ENCODE results near the gene ARRDC4. TPM values are rescaled to one million over a fixed set of nuclear protein-coding genes. Genes with fewer than 3 reads are reported as not detected.
"Not testable (repeated sequence)": the region's sequence is repeated elsewhere in the genome, so short reads cannot be mapped to it uniquely, and the experiment has no call there.

Gene ARRDC4
- total RNA-seq, 1 donor from 2014 or later: 5.1 TPM

- no peak for DNase-seq (ENCODE audit: low spot score)
- no peak for ATAC-seq
Observed at GRCh38 chr15:97966246-97966645, 5.7 kb downstream of the ARRDC4 start.

DNA sequence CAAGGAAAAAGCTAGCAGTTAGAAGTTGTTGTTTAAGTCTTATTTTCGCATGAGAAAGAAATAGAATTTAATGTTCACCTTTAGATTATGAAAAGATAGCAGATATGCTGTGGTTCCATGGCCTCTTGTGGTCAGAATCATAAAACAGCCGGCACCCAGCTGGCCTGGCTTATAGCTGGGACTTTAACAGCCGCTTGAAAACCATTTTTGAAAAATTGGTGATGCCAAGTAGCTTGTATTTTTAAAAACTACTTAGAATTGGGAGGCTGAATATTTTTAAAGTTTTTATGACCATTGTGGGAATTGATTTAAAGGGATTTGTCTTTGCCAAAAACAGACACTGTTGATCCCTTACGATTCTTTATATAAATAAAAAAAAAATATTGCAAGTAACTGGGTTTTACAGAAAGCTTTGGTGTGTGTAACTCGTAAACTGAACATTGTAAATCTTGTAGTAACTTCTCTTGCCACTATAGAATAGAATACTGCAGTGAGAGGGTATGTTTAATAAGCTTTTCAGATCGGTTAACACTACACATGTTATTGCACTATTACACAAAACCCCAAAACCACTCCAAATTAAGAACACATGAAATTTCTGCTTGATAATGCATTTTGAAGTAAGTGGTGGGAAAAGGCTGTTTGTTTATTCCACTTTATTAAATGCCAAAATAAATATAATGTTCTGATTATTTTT, 6.6 kb downstream of the ARRDC4 start:
- no peak for ATAC-seq
- no peak for DNase-seq (ENCODE audit: low spot score)

DNA sequence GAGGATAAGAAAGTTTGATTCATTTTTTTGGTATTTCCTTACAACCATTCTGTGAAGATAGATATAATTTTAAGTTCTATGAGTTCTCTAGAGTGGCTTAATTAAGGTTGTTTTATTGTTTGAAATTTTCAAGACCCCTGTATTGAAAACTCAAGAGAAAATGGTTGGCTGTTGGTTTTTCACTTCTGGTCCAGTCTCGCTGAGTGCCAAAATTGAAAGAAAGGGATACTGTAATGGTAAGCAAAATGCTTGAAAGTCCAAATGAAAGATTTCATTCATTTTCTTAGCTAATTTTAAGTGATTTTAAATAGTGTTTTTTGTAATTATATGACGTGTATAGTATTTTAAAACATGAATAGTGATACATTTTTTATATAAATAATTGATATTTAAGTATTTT, 7.4 kb downstream of the ARRDC4 start:
- DNase-seq (ENCODE audit: low spot score) (no peak), ATAC-seq (no peak)

GRCh38 chr15:97968380-97968779, 7.9 kb downstream of the ARRDC4 start:
- ATAC-seq (no peak), DNase-seq (ENCODE audit: low spot score) (no peak)

GRCh38 chr15:97972366-97972765, 11.9 kb downstream of the ARRDC4 start:
- no peak for ATAC-seq
- DNase-seq (ENCODE audit: low spot score): no peak

DNA sequence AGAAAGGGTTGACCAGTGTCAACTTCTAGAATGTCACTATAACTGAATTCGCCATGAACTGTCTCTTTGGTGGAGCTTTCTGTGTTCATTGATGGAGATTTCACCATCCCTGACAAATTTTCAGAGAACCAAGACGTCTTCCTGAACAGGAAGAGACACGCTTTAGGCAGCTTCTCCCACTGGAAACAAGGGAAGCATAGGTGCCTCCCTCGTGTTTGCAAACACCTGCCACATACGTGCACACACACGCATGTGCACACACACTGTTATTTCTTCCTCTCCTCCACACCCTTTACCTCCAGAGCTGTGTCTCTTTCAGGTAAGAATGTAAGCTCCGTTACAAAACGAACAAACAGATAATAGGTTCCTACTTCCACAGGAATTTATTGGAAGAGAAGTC, 15.6 kb downstream of the ARRDC4 start:
- ATAC-seq: no peak

GRCh38 chr15:97976766-97977503, 16.4 kb downstream of the ARRDC4 start:
- no peak for ATAC-seq
- DNase-seq (ENCODE audit: low spot score): no peak

More for the DNA sequence above, 15.6 kb downstream of the ARRDC4 start:
- DNase-seq (ENCODE audit: low spot score): no peak

GRCh38 chr15:97977734-97978133, 17.2 kb downstream of the ARRDC4 start:
- DNase-seq (ENCODE audit: low spot score) (no peak), ATAC-seq (peak; percentile 6)

GRCh38 chr15:97978401-97979139, 18.1 kb downstream of the ARRDC4 start:
- DNase-seq (ENCODE audit: low spot score) (peak; percentile 89), ATAC-seq (peak; percentile 91)

DNA sequence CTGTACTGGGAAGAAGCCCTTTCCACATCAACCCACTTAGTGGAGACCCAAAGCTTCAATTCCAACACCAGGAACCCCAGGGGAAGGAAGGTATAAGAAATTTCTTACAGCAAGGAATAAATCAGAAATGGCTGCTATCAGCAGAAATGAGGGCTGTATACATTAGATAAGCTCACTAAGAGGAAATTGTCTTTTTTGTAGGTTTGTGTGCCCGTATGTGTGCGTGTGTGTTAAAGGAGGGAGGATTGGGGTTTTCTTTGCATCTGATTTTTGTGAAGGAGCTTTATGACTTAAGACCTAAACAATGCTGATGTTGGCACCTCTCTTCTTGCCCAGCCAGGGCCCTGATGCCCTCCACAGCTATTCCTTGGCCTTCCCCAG, 18.6 kb downstream of the ARRDC4 start:
- DNase-seq (ENCODE audit: low spot score) (no peak), ATAC-seq (no peak)

- DNase-seq (ENCODE audit: low spot score) (no peak), ATAC-seq (no peak)
Observed at GRCh38 chr15:97981058-97981457, 20.6 kb downstream of the ARRDC4 start.

DNA sequence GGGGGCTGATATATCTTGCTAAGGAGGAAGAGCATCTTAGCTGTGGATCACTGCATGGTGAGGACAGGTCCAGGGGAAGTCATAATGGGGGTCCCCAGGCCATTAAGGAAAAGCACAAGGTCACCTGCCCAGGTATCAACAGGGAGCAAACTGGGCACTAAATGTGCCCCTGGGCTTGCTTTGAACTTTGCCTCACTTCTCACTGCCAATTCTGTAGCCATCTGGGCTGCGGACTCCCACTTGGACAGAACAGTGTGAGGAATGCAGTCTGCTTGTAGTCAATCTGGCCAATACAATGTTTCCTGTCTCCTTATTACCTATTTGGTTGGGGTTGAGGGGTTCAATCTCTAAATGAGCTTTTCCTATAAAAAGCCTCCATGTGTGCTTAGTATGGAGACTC, 21.3 kb downstream of the ARRDC4 start:
- DNase-seq (ENCODE audit: low spot score) (peak; percentile 74), ATAC-seq (peak; percentile 81)

DNA sequence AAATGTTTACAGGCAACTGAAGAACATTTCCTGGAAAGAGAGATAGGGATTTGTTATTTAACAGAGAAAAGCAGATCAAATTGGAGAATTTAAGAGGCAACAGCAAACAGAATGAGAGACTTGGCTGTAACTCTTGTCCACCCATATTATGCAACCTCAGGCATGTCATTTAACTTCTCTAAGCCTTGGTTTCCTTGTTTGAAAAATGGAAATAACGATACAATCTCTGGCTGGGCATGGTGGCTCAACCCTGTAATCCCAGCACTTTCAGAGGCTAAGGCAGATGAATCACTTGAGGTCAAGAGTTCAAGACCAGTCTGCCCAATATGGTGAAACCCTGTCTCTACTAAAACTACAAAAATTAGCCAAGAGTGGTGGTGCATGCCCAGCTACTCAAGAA, 23.7 kb downstream of the ARRDC4 start:
- peak; percentile 59 for ATAC-seq
- DNase-seq (ENCODE audit: low spot score): no peak

DNA sequence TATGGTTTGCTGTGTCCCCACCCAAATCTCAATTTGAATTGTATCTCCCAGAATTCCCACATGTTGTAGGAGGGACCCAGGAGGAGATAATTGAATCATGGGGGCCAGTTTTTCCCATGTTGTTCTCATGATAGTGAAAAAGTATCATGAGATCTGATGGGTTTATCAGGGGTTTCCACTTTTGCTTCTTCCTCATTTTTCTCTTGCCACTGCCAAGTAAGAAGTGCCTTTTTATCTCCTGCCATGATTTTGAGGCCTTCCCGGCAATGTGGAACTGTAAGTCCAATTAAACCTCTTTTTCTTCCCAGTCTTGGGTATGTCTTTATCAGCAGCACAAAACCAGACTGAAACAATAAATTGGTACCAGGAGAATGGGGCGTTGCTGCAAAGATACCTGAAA, 25.5 kb downstream of the ARRDC4 start:
- DNase-seq (ENCODE audit: low spot score); ATAC-seq: not testable (repeated sequence)

DNA sequence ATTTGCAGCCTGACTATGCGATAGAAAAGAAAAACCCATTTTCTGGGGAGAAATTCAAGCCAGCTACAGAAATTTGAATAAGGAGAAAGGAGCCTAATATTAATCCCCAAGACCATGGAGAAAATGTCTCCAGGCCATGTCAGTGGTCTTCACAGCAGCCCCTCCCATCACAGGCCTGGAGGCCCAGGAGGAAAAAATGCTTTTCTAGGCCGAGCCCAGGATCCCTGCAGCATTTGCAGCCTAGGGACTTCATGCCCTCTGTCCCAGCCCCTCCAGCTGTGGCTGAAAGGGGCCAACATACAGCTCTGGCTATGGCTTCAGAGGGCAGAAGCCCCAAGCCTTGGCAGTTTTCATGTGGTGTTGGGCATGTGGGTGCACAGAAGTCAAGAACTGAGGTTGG, 26.3 kb downstream of the ARRDC4 start:
- DNase-seq (ENCODE audit: low spot score) (no peak), ATAC-seq (no peak)

- no peak for DNase-seq (ENCODE audit: low spot score)
- no peak for ATAC-seq
Observed at GRCh38 chr15:97989299-97989698, 28.8 kb downstream of the ARRDC4 start.

- ATAC-seq (peak; percentile 52), DNase-seq (ENCODE audit: low spot score) (no peak)
Observed at GRCh38 chr15:97991972-97992541, 31.6 kb downstream of the ARRDC4 start.

DNA sequence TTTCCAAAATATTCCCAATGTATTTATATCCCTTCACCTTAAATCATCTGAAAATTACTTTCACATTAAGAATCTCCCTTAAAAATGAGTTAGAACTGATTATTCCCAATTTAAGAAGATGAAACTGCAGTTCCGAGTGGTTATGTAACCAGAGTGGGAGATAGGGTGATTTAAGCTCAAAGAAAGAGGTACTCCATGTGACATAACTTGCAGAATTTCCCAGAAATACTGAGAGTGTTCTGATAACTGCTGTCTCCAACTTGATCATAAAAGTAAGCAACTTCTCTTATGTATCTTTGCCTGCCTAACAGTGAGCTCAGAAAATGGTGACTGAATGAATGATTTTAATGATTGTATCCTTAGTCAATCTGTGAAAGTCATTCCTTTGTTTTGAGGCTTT, 32.3 kb downstream of the ARRDC4 start:
- ATAC-seq (no peak), DNase-seq (ENCODE audit: low spot score) (no peak)

GRCh38 chr15:97993310-97993738, 32.8 kb downstream of the ARRDC4 start:
- no peak for DNase-seq (ENCODE audit: low spot score)
- ATAC-seq: no peak

- ATAC-seq: no peak
Observed at GRCh38 chr15:97994236-97994635, 33.7 kb downstream of the ARRDC4 start.

DNA sequence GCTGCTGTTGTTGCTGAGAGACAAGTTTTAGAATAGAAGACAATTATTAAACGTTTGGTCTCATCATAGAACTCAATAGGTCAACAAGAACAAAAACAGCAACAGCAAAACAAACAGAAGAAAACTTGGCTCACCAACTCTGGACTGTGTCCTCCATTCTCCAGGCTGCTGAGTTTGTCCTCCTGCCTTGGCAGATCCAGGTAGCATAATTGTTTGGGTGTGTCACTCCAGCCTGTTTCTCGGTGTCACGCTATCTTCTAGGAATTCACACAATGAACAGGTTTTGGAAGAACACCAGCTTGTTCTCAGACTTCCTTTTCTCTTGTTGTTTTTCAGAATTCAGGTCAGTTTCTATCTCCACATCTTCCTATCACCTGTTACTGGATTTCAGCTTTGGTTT, 34.7 kb downstream of the ARRDC4 start:
- DNase-seq (ENCODE audit: low spot score): no peak
- ATAC-seq: peak; percentile 83

More at GRCh38 chr15:97994236-97994635, 33.7 kb downstream of the ARRDC4 start:
- DNase-seq (ENCODE audit: low spot score): no peak

Measured in left lobe of liver (tissue), 2 donors.